CD4-positive, alpha-beta memory T cell (primary cell): ENCODE measurements around the gene DAW1. TPM values are rescaled to one million over a fixed set of nuclear protein-coding genes. Genes with fewer than 3 reads are reported as not detected.
A peak's percentile ranks its signal among the peaks of the same experiment; 100 is the strongest.

Experiments
- CTCF ChIA-PET: fragments of 350-600 bp; sonication (Branson Sonifier 250); formaldehyde crosslinking; loops from one replicate; lab custom pipeline; 2021; ENCODE audit warnings: inconsistent platforms; ENCODE audit not compliant: partially characterized antibody; lab: Charles Lee
- POLR2A ChIA-PET: fragments of 350-600 bp; sonication (Branson Sonifier 250); formaldehyde crosslinking; loops from one replicate; lab custom pipeline; 2021; ENCODE audit not compliant: partially characterized antibody; lab: Charles Lee
- DNase-seq, 5 donors: peaks; one replicate each; pipeline versions ENCODE4 v3.0.0 to v3.0.0-alpha.2; 2020 to 2022; ENCODE audit warnings: mixed read lengths in 1 of 5
- H3K27ac ChIP-seq: one replicate; pipeline ENCODE4 v1.7.0; 2013; ENCODE audit warnings: low read depth, low read length
- H3K27me3 ChIP-seq: 2 replicates; pipeline ENCODE4 v1.7.0; 2013; ENCODE audit warnings: mild to moderate bottlenecking, low read length, moderate library complexity; ENCODE audit not compliant: insufficient read depth
- H3K36me3 ChIP-seq: 2 replicates; pipeline ENCODE4 v1.7.0; 2013; ENCODE audit warnings: mild to moderate bottlenecking, low read length, moderate library complexity; ENCODE audit not compliant: insufficient read depth
- H3K4me1 ChIP-seq: 2 replicates; pipeline ENCODE4 v1.7.0; 2013; ENCODE audit warnings: mild to moderate bottlenecking, low read length, moderate library complexity; ENCODE audit not compliant: insufficient read depth
- H3K4me3 ChIP-seq, 2 donors: one replicate each; pipeline ENCODE4 v1.7.0; 2013; ENCODE audit warnings: low read length in 2 of 2, mild to moderate bottlenecking in 1 of 2
- H3K9me3 ChIP-seq, 2 donors: one replicate each; pipeline ENCODE4 v1.7.0; 2013; ENCODE audit warnings: low read length in 2 of 2, control low read depth in 1 of 2; ENCODE audit not compliant: control insufficient read depth in 1 of 2
- H3K27ac Mint-ChIP-seq, 7 donors: one replicate each; pipeline ENCODE4 v1.8.0; 2020 to 2021; ENCODE audit warnings: mixed read lengths in 7 of 7, mild to moderate bottlenecking in 6 of 7, inconsistent platforms in 3 of 7, moderate library complexity in 3 of 7
- H3K27me3 Mint-ChIP-seq, 2 donors: one replicate each; pipeline ENCODE4 v1.8.0; 2020 to 2021; ENCODE audit warnings: mixed read lengths in 2 of 2
- H3K36me3 Mint-ChIP-seq, 2 donors: one replicate each; pipeline ENCODE4 v1.8.0; 2020 to 2021; ENCODE audit warnings: mixed read lengths in 2 of 2, inconsistent platforms in 1 of 2, mild to moderate bottlenecking in 1 of 2
- H3K4me1 Mint-ChIP-seq, 4 donors: one replicate each; pipeline ENCODE4 v1.8.0; 2020 to 2021; ENCODE audit warnings: mixed read lengths in 4 of 4, mild to moderate bottlenecking in 1 of 4
- H3K4me3 Mint-ChIP-seq, 8 donors: one replicate each; pipeline ENCODE4 v1.8.0; 2020 to 2021; ENCODE audit warnings: mixed read lengths in 8 of 8, mild to moderate bottlenecking in 7 of 8, moderate library complexity in 6 of 8, inconsistent platforms in 3 of 8
- H3K9me3 Mint-ChIP-seq, 8 donors: one replicate each; pipeline ENCODE4 v1.8.0; 2020 to 2021; ENCODE audit warnings: mixed read lengths in 8 of 8, mild to moderate bottlenecking in 5 of 8, inconsistent platforms in 3 of 8, moderate library complexity in 1 of 8
- intact Hi-C: fragments of 100-400 bp; cut with micrococcal nuclease; formaldehyde crosslinking; loops from one replicate; pipeline ENCODE4 v1.15.1; 2023
- polyA plus RNA-seq, 2 donors: library from polyadenylated mRNA; unstranded; fragments of 300-500 nt; fragmentation: Illumina TruSeq; gene quantifications; one replicate each; pipeline ENCODE4 v1.2.3, GENCODE V29; 2021
- total RNA-seq, 2 experiments: library from RNA; stranded (reverse); gene quantifications; one replicate each; pipeline ENCODE4 v1.2.3, GENCODE V29; 2021

DAW1 gene
- total and polyA plus RNA-seq, 4 experiments from 2014 or later = not detected

DNA sequence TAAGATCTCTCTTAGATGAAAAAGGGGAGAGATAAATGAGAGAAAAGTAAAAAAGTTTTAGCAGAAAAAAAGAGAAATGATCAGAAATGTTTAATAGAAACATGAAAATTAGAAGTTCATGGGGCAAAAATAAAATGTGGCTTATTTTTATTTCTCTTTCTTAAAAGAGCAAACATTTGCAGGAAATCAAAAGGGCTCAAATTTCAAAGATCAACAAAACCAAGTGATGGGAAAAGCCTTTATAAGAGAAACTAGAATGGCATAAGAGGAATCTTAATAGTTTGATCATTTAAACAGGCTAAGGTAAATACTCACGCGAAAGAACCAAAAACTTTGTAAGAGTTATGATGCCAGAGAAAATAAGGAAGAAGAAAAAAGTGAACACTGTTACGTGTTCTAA lies 23.3 kb upstream of the DAW1 start:
- Mint-ChIP-seq H3K27ac (peak overlapping the region; percentile 95 to 98 (median 96)), H3K9me3 (peaks cover 0 to 2% (median 0%) of the 10 kb centered on the region in 8 donors), H3K4me3 (peak overlapping the region; percentile 72 to 86 (median 84)), H3K36me3 (peaks cover 0 to 3% of the 10 kb centered on the region in 2 donors), H3K4me1 (peaks cover 20 to 36% (median 25%) of the 10 kb centered on the region in 4 donors), H3K27me3 (peaks cover 0 to 5% of the 10 kb centered on the region in 2 donors)
- ChIA-PET POLR2A (no interaction called here), CTCF (no interaction called here)
- intact Hi-C loops = loop anchor here (2.0 kb wide), 1 partner anchor 33 kb away; no protein-coding TSS in a partner anchor
- no peaks in the 10 kb centered on the region for H3K27me3 ChIP-seq
- no peaks in the 10 kb centered on the region for H3K9me3 ChIP-seq
- H3K4me3 ChIP-seq = peak overlapping the region in 1 of 2 donors; percentile 29
- no peaks in the 10 kb centered on the region for H3K36me3 ChIP-seq
- no peak for DNase-seq
- H3K4me1 ChIP-seq = peaks cover 25% of the 10 kb centered on the region
- peak overlapping the region; percentile 80 for H3K27ac ChIP-seq

DNA sequence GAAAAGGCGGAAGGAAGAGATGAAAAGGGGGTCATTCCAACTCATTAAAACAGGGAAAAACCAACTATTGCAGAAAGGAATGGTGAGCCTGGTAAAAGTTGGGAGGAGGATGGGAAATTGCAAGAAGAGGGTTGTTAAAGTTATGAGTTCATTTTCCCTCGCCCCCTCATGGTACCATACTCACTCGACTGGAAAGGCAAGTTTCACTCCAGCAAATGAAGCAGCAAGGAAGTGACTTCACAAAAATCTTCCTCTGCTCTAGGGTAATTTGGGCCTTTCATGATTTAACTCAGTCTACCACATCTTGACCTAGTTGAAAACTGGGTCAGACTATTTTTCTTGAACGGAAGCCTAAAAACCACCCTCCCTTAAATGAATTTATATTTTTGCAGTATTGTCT lies 22.8 kb upstream of the DAW1 start:
- H3K4me1 Mint-ChIP-seq = peaks cover 20 to 36% (median 25%) of the 10 kb centered on the region in 4 donors
- Histone ChIP-seq H3K27me3 (no peaks in the 10 kb centered on the region), H3K9me3 (no peaks in the 10 kb centered on the region), H3K4me3 (peak overlapping the region in 1 of 2 donors; percentile 29), H3K36me3 (no peaks in the 10 kb centered on the region), H3K4me1 (peaks cover 25% of the 10 kb centered on the region), H3K27ac (peak overlapping the region; percentile 80)
- intact Hi-C loops = loop anchor here (2.0 kb wide), 1 partner anchor 34 kb away; no protein-coding TSS in a partner anchor
- H3K4me3 Mint-ChIP-seq = peak overlapping the region; percentile 72 to 86 (median 84)
- peak overlapping the region; percentile 95 to 98 (median 96) for H3K27ac Mint-ChIP-seq
- POLR2A ChIA-PET = no interaction called here
- DNase-seq = peak; percentile 52 to 77 (median 62)
- peaks cover 0 to 2% (median 0%) of the 10 kb centered on the region in 8 donors for H3K9me3 Mint-ChIP-seq
- CTCF ChIA-PET = no interaction called here
- H3K27me3 Mint-ChIP-seq = peaks cover 0 to 5% of the 10 kb centered on the region in 2 donors
- H3K36me3 Mint-ChIP-seq = peaks cover 0 to 2% of the 10 kb centered on the region in 2 donors

DNA sequence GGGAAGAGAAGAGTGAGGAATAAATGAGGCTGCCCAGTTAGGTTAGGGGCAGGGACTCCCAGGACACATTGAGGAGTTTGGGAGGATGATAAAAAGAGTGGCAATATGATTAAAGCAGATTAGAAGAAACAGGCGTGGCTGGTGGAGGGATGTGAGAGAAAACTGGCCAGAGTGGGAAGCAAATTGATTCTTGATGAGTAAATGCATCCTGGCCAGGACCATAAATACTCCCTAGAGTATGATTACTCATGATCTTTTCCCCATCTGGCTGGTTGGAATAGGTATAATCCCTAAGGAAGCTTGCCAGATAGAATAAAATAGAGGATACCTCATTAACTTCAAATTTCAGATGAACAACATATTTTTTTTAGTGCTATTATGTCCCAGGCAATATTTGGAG lies 21.5 kb upstream of the DAW1 start:
- CTCF ChIA-PET = interaction anchor here (0.8 kb wide), 1 partner anchor 12 kb away, joined by 3 read pairs; no protein-coding TSS in a partner anchor
- peaks cover 19 to 36% (median 25%) of the 10 kb centered on the region in 4 donors for H3K4me1 Mint-ChIP-seq
- Histone ChIP-seq H3K36me3 (no peaks in the 10 kb centered on the region), H3K27me3 (no peaks in the 10 kb centered on the region), H3K27ac (peak overlapping the region; percentile 80), H3K4me1 (peaks cover 25% of the 10 kb centered on the region), H3K9me3 (no peaks in the 10 kb centered on the region), H3K4me3 (no peak overlapping the region)
- DNase-seq = no peak
- POLR2A ChIA-PET = no interaction called here
- H3K4me3 Mint-ChIP-seq = peak overlapping the region in 4 of 8 donors; percentile 0 to 51 (median 46)
- H3K9me3 Mint-ChIP-seq = no peaks in the 10 kb centered on the region
- intact Hi-C loops = loop anchor here (2.0 kb wide), 1 partner anchor 35 kb away; no protein-coding TSS in a partner anchor
- peaks cover 0 to 5% of the 10 kb centered on the region in 2 donors for H3K27me3 Mint-ChIP-seq
- no peaks in the 10 kb centered on the region for H3K36me3 Mint-ChIP-seq
- peak overlapping the region; percentile 86 to 98 (median 95) for H3K27ac Mint-ChIP-seq

DNA sequence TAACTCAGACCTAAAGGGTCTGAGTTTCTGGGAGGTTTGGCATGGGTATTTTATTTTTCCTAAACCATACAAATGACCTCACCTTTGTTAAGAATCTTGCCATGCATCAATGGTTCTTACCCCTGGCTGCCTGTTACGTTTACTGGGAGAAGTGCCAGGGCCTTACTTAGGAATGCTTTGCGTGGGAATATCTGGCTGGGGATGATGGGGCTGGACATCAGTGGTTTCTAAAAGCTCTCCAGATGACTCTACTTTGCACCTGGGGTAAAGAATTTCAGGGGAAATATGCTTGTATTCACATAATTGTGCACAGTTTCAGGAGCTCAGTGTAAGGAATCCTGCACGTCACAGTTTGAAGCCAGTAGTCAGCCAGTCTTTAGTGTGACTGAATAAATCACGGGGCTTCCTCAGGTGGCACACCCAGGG lies 18.2 kb upstream of the DAW1 start:
- H3K27ac Mint-ChIP-seq = no peak overlapping the region
- intact Hi-C loops = no loop called here
- peaks cover 16% of the 10 kb centered on the region for H3K4me1 ChIP-seq
- CTCF ChIA-PET = interaction anchor here (1.3 to 1.4 kb wide), 3 partner anchors 10 to 195 kb away, joined by 3 to 7 read pairs (median 4); no protein-coding TSS in a partner anchor
- H3K4me1 Mint-ChIP-seq = peaks cover 9 to 19% (median 12%) of the 10 kb centered on the region in 4 donors
- H3K27me3 ChIP-seq = no peaks in the 10 kb centered on the region
- H3K27me3 Mint-ChIP-seq = peaks cover 0 to 1% of the 10 kb centered on the region in 2 donors
- H3K27ac ChIP-seq = no peak overlapping the region
- H3K9me3 ChIP-seq = no peaks in the 10 kb centered on the region
- DNase-seq = no peak
- no peak overlapping the region for H3K4me3 Mint-ChIP-seq
- no peaks in the 10 kb centered on the region for H3K36me3 ChIP-seq
- no peak overlapping the region for H3K4me3 ChIP-seq
- H3K9me3 Mint-ChIP-seq = no peaks in the 10 kb centered on the region
- no peaks in the 10 kb centered on the region for H3K36me3 Mint-ChIP-seq
- POLR2A ChIA-PET = interaction anchor here (1.6 kb wide), 1 partner anchor 47 kb away, joined by 4 read pairs; no protein-coding TSS in a partner anchor

DNA sequence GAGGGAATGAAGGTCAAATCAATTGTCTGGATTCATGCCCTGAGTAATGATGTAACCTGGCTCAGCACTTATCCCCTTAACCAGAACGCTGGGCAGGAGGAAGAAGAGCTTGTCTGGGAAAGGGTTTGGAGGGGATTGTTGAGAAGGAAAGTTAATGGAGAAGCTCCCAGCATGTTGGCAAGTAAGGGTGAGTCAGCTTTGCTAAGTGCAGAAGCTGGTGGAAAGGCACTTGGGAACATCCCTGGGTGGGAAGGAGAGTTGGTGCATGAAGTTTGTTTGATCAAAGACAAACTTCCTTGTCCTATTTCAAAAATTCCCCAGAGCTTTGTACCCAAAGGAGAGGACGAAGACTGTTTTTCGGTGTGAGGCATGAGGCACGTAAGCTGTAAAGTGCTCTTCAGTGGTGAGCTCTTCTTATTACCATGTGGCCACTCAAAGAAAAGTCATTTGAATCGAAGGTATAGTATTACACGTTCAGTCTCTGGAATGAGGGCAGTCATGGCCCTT lies 17.6 kb upstream of the DAW1 start:
- DNase-seq = no peak
- ChIA-PET POLR2A (interaction anchor here (1.6 kb wide), 1 partner anchor 48 kb away, joined by 4 read pairs; no protein-coding TSS in a partner anchor), CTCF (interaction anchor here (1.1 to 1.9 kb wide), 6 partner anchors 9 to 196 kb away, joined by 3 to 7 read pairs (median 4); no protein-coding TSS in a partner anchor)
- H3K36me3 ChIP-seq = no peaks in the 10 kb centered on the region
- Mint-ChIP-seq H3K36me3 (no peaks in the 10 kb centered on the region), H3K27ac (no peak overlapping the region), H3K9me3 (no peaks in the 10 kb centered on the region), H3K4me3 (no peak overlapping the region), H3K27me3 (peaks cover 0 to 1% of the 10 kb centered on the region in 2 donors), H3K4me1 (peaks cover 4 to 13% (median 8%) of the 10 kb centered on the region in 4 donors)
- peaks cover 16% of the 10 kb centered on the region for H3K4me1 ChIP-seq
- intact Hi-C loops = no loop called here
- H3K27ac ChIP-seq = no peak overlapping the region
- no peaks in the 10 kb centered on the region for H3K27me3 ChIP-seq
- no peaks in the 10 kb centered on the region for H3K9me3 ChIP-seq
- H3K4me3 ChIP-seq = no peak overlapping the region

DNA sequence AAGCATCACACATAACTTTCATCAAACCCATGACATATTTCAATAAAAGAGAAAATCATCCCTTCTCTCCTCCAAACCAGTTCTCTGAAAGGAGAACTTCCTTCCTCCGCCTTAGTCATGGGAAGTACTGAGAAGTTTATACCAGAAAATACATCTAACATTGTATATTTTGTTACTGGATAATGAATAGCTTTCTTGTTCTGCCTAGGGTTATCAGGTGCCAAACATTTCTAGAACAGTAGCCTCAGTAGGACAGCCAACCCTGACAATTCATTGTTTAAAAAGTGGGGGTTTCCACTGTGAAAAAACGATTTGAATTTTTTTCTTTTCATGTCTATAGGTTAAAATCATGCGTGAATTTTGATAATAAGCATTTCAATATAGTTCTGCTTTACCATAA lies 16.0 kb upstream of the DAW1 start:
- Histone ChIP-seq H3K36me3 (no peaks in the 10 kb centered on the region), H3K27ac (no peak overlapping the region), H3K4me3 (no peak overlapping the region), H3K4me1 (peaks cover under 1% of the 10 kb centered on the region), H3K9me3 (no peaks in the 10 kb centered on the region), H3K27me3 (no peaks in the 10 kb centered on the region)
- no peaks in the 10 kb centered on the region for H3K27me3 Mint-ChIP-seq
- ChIA-PET POLR2A (no interaction called here), CTCF (interaction anchor here (1.9 kb wide), 1 partner anchor 19 kb away, joined by 4 read pairs; no protein-coding TSS in a partner anchor)
- H3K36me3 Mint-ChIP-seq = no peaks in the 10 kb centered on the region
- peaks cover 0 to 4% (median 2%) of the 10 kb centered on the region in 4 donors for H3K4me1 Mint-ChIP-seq
- no peak overlapping the region for H3K4me3 Mint-ChIP-seq
- no peak for DNase-seq
- intact Hi-C loops = no loop called here
- no peaks in the 10 kb centered on the region for H3K9me3 Mint-ChIP-seq
- no peak overlapping the region for H3K27ac Mint-ChIP-seq

DNA sequence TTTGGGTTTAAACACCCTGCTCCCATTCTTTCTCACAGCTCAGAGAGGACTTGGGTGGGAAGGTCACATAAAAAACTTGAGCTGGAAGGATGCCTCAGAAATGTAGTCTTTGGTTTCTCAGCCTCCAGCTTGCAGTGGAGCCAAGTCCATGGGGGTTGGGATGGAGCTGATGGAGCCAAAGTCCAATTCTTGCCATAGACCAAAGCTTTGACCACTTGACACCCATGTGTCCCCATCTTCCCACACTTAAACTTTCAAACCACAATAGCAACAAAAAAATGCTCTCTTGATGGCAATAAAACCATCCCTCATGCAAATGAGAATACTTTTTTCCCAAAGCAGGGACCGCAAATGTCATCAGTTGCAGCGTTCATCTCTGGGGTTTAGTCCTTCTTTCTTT lies 14.7 kb upstream of the DAW1 start:
- Histone ChIP-seq H3K27ac (no peak overlapping the region), H3K27me3 (no peaks in the 10 kb centered on the region), H3K4me1 (no peaks in the 10 kb centered on the region), H3K9me3 (no peaks in the 10 kb centered on the region), H3K36me3 (no peaks in the 10 kb centered on the region), H3K4me3 (no peak overlapping the region)
- DNase-seq = no peak
- Mint-ChIP-seq H3K36me3 (no peaks in the 10 kb centered on the region), H3K27ac (no peak overlapping the region), H3K27me3 (no peaks in the 10 kb centered on the region), H3K4me3 (no peak overlapping the region), H3K9me3 (no peaks in the 10 kb centered on the region), H3K4me1 (peaks cover 0 to 9% (median 3%) of the 10 kb centered on the region in 4 donors)
- POLR2A ChIA-PET = no interaction called here
- intact Hi-C loops = no loop called here
- CTCF ChIA-PET = interaction anchor here (0.7 to 1.0 kb wide), 4 partner anchors 24 to 1415 kb away, joined by 3 read pairs; no protein-coding TSS in a partner anchor
